ENCODE results near the gene SH3RF1.

DNA sequence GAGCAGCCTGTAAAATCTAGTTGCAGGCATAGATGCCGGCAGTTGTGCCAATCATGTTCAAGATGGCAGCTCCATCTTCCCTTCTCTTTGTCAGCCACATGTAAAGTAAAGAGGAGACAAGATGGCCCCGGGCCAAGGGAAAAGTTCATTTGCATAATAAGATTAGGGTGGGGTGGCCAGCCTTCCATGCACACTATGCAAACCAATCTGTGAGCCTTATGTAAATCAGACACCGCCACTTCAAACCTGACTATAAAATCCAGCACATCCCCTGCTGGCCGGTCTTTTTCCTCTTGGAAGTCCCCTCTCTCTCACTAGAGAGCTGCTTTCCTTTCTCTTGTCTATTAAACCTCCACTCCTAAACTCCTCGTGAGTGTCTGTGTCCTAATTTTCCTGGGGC, 181.8 kb downstream of the SH3RF1 start:
- no peak for TF ChIP-seq POLR2A (IDR thresholded peaks at IDR 0.05)
- TF ChIP-seq, protein P1, sequence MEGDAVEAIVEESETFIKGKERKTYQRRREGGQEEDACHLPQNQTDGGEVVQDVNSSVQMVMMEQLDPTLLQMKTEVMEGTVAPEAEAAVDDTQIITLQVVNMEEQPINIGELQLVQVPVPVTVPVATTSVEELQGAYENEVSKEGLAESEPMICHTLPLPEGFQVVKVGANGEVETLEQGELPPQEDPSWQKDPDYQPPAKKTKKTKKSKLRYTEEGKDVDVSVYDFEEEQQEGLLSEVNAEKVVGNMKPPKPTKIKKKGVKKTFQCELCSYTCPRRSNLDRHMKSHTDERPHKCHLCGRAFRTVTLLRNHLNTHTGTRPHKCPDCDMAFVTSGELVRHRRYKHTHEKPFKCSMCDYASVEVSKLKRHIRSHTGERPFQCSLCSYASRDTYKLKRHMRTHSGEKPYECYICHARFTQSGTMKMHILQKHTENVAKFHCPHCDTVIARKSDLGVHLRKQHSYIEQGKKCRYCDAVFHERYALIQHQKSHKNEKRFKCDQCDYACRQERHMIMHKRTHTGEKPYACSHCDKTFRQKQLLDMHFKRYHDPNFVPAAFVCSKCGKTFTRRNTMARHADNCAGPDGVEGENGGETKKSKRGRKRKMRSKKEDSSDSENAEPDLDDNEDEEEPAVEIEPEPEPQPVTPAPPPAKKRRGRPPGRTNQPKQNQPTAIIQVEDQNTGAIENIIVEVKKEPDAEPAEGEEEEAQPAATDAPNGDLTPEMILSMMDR (IDR thresholded peaks at IDR 0.05), result no peak
